ENCODE results near the gene PPDPF. TPM values are rescaled to one million over a fixed set of nuclear protein-coding genes. Genes with fewer than 3 reads are reported as not detected.

Gene PPDPF
- total RNA-seq, 1 donor from 2014 or later, result 242 TPM

DNA sequence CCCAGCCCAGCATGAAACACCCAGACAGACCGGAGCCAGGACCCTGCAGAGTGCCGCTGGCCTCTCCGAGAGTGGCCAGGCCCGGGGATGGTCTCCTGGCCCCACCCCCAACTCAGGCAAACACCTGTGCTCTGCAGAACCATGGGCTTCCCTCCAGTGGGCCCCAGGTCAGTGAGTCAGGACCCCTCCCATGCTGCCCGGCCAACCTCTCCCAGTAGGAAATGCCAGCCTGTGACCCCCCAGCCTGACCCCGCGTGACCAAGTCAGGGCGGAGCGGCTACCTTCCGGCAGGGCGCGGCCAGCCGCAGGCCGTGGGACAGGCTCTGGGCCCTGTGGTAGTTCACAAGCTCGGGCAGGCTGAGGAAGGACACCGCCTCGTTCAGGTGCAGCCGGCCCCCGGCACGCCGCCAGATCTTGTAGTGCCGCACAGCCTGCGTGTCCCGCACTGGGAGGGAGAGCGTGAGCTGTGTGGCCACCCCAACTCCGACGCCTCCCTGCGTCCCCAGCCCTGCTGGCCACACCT lies 13.4 kb downstream of the PPDPF start:
- no peak for DNase-seq (ENCODE audit: low spot score in 2 of 2)
- Histone ChIP-seq H3K27me3 (peaks cover 8% of the 10 kb centered on the region), H3K4me1 (peaks cover 0 to 2% of the 10 kb centered on the region in 2 donors), H3K4me3 (no peak overlapping the region), H3K9me3 (no peaks in the 10 kb centered on the region), H3K27ac (no peak overlapping the region), H3K36me3 (no peaks in the 10 kb centered on the region)
- no peak for TF ChIP-seq CTCF (IDR thresholded peaks at IDR 0.05)
- intact Hi-C loops (cut with DNase I), result no loop called here

GRCh38 chr20:63534427-63534830 lies 13.9 kb downstream of the PPDPF start:
- intact Hi-C loops (cut with DNase I), result no loop called here
- no peak overlapping the region for H3K4me3 ChIP-seq
- TF ChIP-seq CTCF (IDR thresholded peaks at IDR 0.05), result no peak
- H3K9me3 ChIP-seq, result no peaks in the 10 kb centered on the region
- H3K36me3 ChIP-seq, result no peaks in the 10 kb centered on the region
- DNase-seq (ENCODE audit: low spot score in 2 of 2), result no peak
- H3K4me1 ChIP-seq, result peaks cover 0 to 2% of the 10 kb centered on the region in 2 donors
- no peak overlapping the region for H3K27ac ChIP-seq
- peaks cover 8% of the 10 kb centered on the region for H3K27me3 ChIP-seq

DNA sequence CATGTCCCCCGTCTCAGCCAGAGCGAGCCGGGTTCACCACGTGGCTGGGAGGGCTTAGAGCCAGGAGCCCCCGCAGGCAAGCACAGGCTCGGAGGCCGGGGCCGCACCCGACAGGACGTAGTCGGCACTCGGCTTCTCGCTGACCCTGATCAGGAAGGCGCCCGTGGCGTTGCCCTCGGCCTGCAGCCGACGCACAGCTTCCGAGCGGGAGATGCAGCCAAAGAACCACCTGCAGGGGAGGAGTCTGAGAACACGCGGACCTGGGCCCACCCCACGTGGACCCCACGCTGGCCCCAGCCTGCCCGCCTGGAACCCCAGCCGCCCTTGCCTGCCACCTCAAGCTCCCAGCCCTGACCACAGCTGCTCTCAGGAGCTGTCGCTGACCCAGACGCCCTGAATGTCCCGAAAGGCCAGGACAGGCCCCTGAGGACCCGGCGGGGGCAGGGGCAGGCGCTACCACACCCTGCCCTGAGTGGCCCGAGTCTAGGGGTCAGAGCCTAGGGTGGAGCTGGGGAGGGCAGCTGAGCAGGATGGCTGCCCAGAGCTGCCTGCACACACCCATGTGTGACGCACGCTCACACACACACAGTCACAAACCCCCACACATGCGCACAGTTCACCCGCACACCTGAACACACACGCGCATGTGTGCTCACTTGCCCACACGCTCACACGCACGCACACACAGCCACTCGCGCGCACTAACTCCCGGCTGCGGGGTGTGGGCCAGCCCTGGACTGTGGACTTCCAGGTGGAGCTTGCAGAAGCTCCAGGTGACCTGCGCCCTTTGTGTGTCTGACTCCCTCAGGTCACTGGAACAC lies 14.5 kb downstream of the PPDPF start:
- peaks cover 8% of the 10 kb centered on the region for H3K27me3 ChIP-seq
- no peaks in the 10 kb centered on the region for H3K9me3 ChIP-seq
- peaks cover 0 to 2% of the 10 kb centered on the region in 2 donors for H3K4me1 ChIP-seq
- no peak overlapping the region for H3K4me3 ChIP-seq
- H3K36me3 ChIP-seq, result no peaks in the 10 kb centered on the region
- intact Hi-C loops (cut with DNase I), result no loop called here
- H3K27ac ChIP-seq, result no peak overlapping the region
- no peak for DNase-seq (ENCODE audit: low spot score in 2 of 2)
- no peak for TF ChIP-seq CTCF (IDR thresholded peaks at IDR 0.05)

DNA sequence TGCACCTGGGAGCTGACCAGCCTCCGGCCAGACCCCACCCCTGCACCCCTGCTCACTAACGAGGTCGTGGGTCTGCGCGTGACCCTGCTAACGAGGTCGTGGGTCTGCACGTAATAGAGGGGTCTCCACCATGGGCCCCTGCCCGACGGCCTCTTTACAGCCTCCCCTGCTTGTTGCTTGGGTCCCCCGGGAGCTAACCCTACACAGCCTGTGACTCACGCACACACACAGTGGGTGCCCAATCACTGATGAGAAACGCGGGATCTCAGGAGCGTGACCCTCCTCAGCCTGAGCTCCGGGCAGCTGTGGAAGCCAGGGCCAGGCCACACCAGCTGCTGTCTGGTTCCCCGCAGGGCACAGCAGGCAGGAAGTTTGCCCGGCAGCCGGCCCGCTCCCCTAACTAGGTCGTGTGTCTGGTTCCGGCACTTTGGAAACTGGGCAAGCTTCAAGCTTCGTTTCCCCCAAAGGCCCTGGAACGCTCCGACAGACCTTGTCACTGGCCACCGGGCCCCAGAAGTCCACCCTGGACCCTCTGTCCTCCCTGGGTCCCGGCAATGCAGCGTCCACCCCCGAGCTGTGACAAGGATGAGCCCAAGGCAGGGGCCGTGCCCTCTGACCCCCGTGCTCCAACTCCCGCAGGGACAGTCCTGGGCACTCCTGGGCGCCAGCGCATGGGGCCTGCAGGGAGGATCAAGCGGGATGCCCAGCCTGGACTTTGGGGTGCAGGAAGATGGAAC lies 15.8 kb downstream of the PPDPF start:
- no peak for TF ChIP-seq CTCF (IDR thresholded peaks at IDR 0.05)
- Histone ChIP-seq H3K27ac (no peak overlapping the region), H3K36me3 (no peaks in the 10 kb centered on the region), H3K4me1 (peaks cover 0 to 2% of the 10 kb centered on the region in 2 donors), H3K27me3 (peaks cover 8% of the 10 kb centered on the region), H3K4me3 (no peak overlapping the region), H3K9me3 (no peaks in the 10 kb centered on the region)
- DNase-seq (ENCODE audit: low spot score in 2 of 2), result no peak
- intact Hi-C loops (cut with DNase I), result no loop called here

DNA sequence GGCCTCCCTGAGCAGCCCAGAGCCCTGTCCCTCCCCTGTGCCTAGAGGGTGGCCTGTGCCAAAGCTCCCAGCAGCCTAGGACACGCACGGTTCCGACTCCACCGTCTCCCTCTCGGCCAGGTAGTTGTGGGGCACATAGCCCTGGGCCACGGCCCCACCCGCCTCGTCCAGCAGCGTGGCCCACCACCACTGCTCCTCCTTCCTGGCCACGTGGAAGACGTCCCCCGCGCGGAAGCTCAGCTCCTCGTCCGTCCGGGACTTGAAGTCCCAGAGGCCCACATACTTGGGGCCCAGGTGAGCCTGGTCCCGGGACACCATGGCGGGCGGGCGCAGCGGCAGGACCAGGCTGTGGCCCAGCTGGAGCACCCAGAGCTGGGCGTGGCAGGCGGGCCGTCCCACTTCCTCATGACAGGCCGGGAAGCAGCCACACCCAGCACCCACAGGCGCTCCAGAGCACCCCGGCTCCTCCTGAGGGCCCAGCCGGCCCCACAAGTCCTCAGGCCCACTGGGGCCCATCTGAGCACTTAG lies 16.5 kb downstream of the PPDPF start, which contains the start of gene PTK6:
TSS of gene PTK6 (minus strand) at position 380 of the 528 bp plus-strand sequence. CDS start at position 318, 62 bp downstream.
- H3K4me3 ChIP-seq, result peak within 1 kb of the TSS; percentile 5 to 32
- H3K27ac ChIP-seq, result no peak within 1 kb of the TSS
- no peaks in the 10 kb centered on the region for H3K36me3 ChIP-seq
- peaks cover 8% of the 10 kb centered on the region for H3K27me3 ChIP-seq
- intact Hi-C loops (cut with DNase I), result no loop called here
- no peak for DNase-seq (ENCODE audit: low spot score in 2 of 2)
- no peaks in the 10 kb centered on the region for H3K9me3 ChIP-seq
- TF ChIP-seq CTCF (IDR thresholded peaks at IDR 0.05), result no peak
- H3K4me1 ChIP-seq, result peaks cover 0 to 2% of the 10 kb centered on the region in 2 donors
